Fibroblast of mammary gland (primary cell): ENCODE measurements around the gene LYPD3.

Experiments used
- DNase-seq: peaks from one replicate; pipeline ENCODE4 v3.0.0-alpha.2; 2010; ENCODE audit warnings: low read depth
- H3K4me3 ChIP-seq: 2 replicates; pipeline ENCODE4 v1.5.1; 2011; ENCODE audit warnings: low read depth, mild to moderate bottlenecking, low read length, moderate library complexity; ENCODE audit not compliant: control insufficient read depth
- TF ChIP-seq, protein P1 (sequence below): conservative IDR thresholded peaks from 2 replicates; pipeline ENCODE4 v1.5.1; 2011; ENCODE audit warnings: low read depth, low read length, inconsistent platforms; ENCODE audit not compliant: control insufficient read depth, insufficient read depth

The LYPD3 gene

DNA sequence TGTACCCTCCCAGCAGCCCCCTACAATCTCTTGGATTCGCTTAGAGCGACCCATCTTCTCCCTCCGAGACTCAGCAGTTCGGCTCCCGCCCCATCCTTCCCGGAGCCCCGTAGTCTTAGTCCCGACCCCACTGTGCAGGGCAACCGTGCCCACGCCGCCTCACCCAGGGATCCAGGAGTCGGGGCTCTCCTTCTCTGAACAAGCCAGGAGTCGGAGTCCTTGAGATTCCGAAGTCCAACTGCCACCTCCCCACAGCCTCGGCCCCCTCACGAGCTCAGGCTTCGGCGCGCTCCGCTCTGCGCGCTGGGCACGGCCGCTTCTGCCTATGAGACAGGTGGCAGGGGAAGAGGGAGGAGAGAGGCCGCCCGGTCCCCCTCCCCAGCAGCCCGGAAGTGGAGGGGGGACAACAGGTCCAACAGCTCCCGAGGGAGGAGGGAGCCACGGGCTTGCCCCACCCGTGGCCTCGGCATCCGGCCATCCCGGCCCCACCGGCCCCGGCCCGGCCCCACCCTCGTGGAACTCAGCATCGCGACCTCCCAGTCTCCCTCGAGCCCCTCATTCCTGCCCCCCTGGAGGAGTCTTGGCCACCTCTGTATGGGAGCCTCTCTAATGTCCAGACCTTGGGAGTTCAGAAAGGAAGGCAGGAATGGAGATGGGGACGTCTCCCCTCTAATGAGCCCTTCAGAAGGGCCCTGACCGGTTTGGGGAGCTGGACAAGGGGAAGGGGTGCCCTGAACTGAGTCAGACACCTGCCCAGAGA lies 39.2 kb upstream of the LYPD3 start, which contains the start of gene PHLDB3:
PHLDB3 (minus strand) TSS at position 321 of the 760 bp plus-strand sequence. CDS start 628 bp downstream, outside the sequence.
- H3K4me3 ChIP-seq, result peak within 1 kb of the TSS; percentile 83
- TF ChIP-seq, protein P1, sequence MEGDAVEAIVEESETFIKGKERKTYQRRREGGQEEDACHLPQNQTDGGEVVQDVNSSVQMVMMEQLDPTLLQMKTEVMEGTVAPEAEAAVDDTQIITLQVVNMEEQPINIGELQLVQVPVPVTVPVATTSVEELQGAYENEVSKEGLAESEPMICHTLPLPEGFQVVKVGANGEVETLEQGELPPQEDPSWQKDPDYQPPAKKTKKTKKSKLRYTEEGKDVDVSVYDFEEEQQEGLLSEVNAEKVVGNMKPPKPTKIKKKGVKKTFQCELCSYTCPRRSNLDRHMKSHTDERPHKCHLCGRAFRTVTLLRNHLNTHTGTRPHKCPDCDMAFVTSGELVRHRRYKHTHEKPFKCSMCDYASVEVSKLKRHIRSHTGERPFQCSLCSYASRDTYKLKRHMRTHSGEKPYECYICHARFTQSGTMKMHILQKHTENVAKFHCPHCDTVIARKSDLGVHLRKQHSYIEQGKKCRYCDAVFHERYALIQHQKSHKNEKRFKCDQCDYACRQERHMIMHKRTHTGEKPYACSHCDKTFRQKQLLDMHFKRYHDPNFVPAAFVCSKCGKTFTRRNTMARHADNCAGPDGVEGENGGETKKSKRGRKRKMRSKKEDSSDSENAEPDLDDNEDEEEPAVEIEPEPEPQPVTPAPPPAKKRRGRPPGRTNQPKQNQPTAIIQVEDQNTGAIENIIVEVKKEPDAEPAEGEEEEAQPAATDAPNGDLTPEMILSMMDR, result no peak
- no peak for DNase-seq

DNA sequence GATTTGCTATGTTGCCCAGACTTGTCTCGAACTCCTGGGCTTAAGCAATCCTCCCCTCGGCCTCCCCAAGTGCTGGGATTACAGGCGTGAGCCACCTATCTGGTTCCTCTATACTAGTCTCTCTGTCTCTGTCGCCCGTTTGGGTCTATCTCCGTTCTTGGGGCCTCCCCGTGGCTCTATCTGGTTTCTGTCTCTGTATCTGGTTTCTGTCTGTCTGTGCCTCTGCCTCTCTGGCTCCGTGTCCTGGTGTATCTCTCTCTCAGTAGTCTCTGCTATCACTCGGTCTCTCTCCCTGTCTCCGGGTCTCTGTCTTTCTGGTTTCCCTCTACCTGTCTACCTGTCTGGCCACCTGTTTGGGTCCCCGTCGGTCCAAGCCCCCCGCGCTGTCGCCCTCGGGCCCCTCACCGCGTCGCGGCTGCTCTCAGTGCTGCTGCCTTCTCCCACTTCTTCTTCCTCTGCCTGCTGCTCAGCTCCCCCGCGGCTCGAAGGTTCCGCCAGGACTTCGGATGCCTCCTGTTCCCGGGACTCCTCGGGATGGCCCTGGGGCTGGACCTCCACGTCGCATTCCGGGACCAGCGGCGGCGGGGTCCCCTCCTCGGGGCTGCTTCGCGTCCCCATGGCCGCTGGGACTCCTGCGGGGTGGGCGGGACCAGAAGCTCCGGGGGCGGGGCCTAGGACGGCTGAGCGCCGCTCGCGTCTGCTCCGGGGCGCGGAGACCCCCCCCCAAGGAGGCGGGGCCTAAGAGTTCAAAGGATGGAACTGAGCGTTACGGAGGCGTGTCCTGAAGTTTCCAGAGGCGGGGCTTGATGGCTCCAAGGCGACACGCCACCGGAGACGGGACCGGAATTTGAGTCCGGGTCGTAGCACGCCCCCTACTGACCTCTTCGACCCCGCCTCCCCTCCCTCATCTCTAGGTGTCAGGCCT lies 38.4 kb upstream of the LYPD3 start:
- DNase-seq, result peak; percentile 83
- TF ChIP-seq, protein P1, result no peak

DNA sequence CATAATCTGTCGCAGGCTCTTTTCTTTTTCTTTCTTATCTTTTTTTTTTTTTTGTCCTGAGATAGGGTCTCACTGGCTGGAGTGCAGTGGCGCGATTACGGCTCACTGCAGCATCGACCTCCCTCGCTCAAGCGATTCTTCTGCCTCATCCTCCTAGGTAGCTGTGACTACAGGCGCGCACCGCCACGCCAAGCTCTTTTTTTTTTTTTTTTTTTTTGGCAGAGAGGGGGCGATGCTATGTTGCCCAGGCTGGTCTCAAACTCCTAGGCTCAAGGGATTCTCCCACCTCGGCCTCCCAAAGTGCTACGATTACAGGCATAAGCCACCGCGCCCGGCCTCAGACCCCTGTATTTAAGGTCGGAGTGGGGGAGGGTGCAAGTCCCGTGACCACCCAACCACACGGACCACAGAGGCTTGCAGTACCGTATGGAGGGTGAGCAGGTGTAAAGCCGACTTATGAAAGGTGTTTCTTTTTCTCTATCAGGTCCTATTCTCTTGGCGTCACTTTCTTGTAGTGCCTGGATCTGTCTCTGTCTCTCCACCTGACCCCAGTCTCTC lies 37.1 kb upstream of the LYPD3 start:
- no peak overlapping the region for H3K4me3 ChIP-seq
- no peak for DNase-seq
- TF ChIP-seq, protein P1, result no peak

More for the DNA sequence above, 38.4 kb upstream of the LYPD3 start:
- peak overlapping the region; percentile 83 for H3K4me3 ChIP-seq

DNA sequence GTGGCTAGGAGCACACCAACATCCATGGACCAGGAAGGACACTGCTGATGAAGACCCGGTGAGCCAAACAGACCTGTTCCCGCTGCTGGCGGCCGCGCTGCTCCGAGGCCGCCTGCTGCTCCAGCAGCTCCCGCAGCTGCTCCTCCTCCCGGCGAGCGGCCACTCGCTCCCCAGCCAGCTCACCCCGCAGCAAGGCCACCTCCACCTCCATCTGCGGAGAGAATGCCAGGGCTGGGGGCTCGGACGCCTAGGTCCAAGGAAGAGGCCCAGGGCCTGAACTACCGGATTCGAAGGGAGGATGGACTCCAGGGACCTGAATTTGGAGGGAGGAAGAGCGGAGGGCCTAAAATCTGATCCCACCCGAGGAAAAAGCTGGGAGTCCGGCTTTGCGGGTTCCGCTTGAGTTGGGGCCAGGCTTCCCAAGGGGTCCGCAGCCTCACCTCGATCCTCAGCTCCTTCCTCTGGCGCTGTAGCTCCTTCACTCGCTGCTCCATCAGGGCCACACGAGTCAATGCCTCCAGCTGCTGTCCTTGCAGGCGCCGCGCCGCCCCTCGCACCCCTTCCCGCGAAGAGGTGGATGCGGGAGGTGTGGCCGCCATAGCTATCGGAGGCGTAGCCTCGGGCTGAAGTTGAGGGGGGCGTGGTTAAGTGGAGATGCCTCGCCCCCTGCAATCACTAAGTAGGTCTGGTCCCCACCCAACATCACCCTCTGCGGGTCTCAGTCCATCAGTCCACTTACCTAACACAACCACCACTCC lies 36.4 kb upstream of the LYPD3 start:
- DNase-seq, result no peak
- TF ChIP-seq, protein P1, result no peak
- H3K4me3 ChIP-seq, result no peak overlapping the region

DNA sequence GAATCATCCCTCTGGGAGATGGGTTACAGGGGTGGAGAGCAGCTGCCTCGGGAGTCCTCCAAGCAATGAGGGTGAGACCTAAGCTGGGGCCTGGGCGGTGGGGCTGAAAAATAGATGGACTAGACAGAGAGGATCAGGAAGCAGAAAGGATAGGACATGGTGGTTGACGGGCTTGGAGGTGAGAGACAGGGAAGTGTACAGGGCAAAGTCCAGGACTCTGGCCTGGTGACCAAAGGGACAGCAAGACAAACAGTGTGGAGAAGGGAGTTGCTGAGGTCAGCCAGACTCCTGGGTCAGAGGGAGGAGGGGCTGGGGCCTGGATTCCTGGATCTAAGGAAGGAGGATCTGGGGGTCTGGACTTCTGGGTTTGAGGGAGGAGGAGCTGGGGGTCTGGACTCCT lies 33.6 kb upstream of the LYPD3 start:
- TF ChIP-seq, protein P1, result no peak
- DNase-seq, result no peak
- no peak overlapping the region for H3K4me3 ChIP-seq
